Astrocyte of the spinal cord (primary cell): ENCODE measurements around the gene PPA2.

Source experiments
- DNase-seq: peaks from one replicate; pipeline ENCODE4 v3.0.0; 2011; ENCODE audit warnings: low read depth, low spot score
- H3K4me3 ChIP-seq: 2 replicates; pipeline ENCODE4 v1.5.1; 2011; ENCODE audit warnings: low read depth, mild to moderate bottlenecking, low read length, moderate library complexity
- in situ Hi-C: cut with HindIII; loops from 2 replicates; pipeline ENCODE4 v1.10.0; 2017; ENCODE audit warnings: low sequenced_read_pairs
- TF ChIP-seq, protein P1 (sequence below): IDR thresholded peaks from 2 replicates; pipeline ENCODE4 v1.5.1; 2012; ENCODE audit warnings: low read depth, mild to moderate bottlenecking, low read length, inconsistent platforms

PPA2 gene

GRCh38 chr4:105451346-105451745 lies 22.5 kb downstream of the PPA2 start:
- H3K4me3 ChIP-seq: no peak overlapping the region
- DNase-seq: no peak
- TF ChIP-seq, protein P1, sequence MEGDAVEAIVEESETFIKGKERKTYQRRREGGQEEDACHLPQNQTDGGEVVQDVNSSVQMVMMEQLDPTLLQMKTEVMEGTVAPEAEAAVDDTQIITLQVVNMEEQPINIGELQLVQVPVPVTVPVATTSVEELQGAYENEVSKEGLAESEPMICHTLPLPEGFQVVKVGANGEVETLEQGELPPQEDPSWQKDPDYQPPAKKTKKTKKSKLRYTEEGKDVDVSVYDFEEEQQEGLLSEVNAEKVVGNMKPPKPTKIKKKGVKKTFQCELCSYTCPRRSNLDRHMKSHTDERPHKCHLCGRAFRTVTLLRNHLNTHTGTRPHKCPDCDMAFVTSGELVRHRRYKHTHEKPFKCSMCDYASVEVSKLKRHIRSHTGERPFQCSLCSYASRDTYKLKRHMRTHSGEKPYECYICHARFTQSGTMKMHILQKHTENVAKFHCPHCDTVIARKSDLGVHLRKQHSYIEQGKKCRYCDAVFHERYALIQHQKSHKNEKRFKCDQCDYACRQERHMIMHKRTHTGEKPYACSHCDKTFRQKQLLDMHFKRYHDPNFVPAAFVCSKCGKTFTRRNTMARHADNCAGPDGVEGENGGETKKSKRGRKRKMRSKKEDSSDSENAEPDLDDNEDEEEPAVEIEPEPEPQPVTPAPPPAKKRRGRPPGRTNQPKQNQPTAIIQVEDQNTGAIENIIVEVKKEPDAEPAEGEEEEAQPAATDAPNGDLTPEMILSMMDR: no peak
- in situ Hi-C loops: no loop called here

GRCh38 chr4:105440890-105441289 lies 33.0 kb downstream of the PPA2 start:
- in situ Hi-C loops: no loop called here
- H3K4me3 ChIP-seq: no peak overlapping the region
- TF ChIP-seq, protein P1: no peak
- no peak for DNase-seq

DNA sequence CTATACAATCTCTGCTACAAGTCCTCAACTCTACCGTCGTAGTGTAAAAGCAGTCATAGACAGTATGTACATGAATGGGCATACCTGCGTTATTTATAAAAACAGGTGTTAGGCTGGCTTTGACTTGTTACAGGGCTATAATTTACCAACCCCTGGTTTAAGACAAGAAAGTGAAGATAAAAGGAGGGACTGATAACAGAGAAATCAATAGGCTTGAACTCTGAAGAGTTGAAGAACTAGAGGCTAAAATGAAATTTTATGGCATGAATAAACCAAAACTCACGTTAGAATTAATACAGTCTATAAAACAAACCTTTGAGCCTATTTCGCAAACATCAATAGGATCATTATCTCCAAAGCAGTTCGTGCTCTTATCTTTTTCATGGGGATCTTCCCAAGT lies 36.2 kb downstream of the PPA2 start:
- no peak for DNase-seq
- in situ Hi-C loops: no loop called here
- TF ChIP-seq, protein P1: no peak
- no peak overlapping the region for H3K4me3 ChIP-seq

- H3K4me3 ChIP-seq: no peak overlapping the region
- no peak for DNase-seq
- TF ChIP-seq, protein P1: no peak
- in situ Hi-C loops: no loop called here
Observed at GRCh38 chr4:105436414-105436813, 37.4 kb downstream of the PPA2 start.

GRCh38 chr4:105434940-105435339 lies 38.9 kb downstream of the PPA2 start:
- in situ Hi-C loops: no loop called here
- TF ChIP-seq, protein P1: no peak
- no peak for DNase-seq
- H3K4me3 ChIP-seq: no peak overlapping the region

DNA sequence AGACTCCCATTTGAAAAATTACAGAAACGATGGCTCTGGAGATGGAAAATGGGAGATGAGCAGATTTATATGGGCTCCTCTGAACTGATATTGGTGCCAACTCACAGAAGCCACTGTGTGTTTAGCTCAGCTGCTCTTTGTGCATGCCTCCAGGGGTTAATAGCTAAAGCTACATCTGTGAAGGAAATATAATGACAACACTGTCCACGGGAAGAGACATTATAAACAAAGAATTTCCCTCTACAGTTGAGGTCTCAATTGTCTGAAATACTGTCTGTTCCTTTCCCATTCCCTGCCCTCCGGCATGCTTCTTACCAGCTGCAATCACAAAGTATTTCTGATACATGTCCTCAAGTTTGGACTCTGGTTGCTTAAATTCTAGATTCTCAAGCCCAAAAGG lies 40.4 kb downstream of the PPA2 start:
- in situ Hi-C loops: no loop called here
- TF ChIP-seq, protein P1: no peak
- no peak for DNase-seq
- no peak overlapping the region for H3K4me3 ChIP-seq

DNA sequence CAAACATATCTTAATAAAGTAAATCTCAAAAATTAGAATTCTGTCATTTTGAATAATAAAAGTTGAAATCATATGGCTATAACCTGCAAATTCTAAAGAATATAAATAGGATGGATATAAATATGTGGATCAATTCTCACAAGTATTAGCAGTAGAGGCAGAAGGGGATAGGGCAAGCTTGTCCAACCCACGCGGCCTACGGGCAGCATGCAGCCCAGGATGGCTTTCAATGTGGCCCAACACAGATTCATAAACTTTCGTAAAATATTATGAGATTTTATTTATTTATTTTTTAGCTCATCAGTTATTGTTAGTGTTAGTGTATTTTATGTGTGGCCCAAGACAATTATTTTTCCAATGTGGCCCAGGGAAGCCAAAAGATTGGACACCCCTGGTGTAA lies 41.4 kb downstream of the PPA2 start:
- TF ChIP-seq, protein P1: no peak
- no peak for DNase-seq
- in situ Hi-C loops: no loop called here
- H3K4me3 ChIP-seq: no peak overlapping the region
